Fibroblast of skin of right biceps (primary cell): Measurements from ENCODE around the gene RPL10.

ENCODE experiments used
- DNase-seq: peaks from one replicate; pipeline ENCODE4 v3.0.0-alpha.2; 2013

RPL10 gene

DNA sequence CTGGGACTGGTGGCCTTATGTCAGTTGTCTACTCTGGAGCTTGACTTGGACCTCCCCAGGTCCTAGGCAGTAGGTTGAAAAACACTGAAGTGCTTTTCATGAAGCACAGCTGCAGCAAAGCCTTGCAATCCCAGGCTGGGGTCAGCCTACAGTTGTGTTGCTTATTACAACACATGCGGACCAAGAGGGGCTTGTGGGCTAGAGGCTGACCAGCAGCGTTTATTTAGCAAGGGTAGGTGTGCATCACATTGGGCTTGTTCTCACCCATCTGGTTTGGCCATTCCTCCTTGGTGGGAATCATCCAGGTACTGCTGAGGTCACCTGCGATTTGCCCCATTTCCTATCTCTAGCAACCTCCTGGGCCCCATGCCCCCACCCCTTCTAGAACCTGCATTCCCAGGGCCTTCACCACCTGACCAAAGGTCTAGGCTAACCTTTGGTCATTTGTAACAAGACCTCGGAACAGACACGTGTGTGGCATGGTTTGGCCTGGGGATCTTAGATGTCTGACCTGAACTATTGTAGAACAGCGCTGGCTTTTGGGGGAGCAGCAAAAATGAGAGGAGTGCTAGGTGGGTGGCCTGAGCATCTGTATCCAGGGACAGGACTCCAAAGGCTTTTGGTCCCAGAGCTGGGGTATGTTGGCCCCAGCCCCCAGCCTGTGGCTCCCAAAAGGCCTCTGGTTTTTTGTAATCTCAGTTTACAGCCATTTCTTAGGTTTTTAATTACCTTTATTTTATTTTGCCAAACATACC is 3.0 kb downstream of the RPL10 start:
- peak; percentile 46 for DNase-seq

GRCh38 chrX:154401918-154402621 is 3.9 kb downstream of the RPL10 start:
- DNase-seq = peak; percentile 29

DNA sequence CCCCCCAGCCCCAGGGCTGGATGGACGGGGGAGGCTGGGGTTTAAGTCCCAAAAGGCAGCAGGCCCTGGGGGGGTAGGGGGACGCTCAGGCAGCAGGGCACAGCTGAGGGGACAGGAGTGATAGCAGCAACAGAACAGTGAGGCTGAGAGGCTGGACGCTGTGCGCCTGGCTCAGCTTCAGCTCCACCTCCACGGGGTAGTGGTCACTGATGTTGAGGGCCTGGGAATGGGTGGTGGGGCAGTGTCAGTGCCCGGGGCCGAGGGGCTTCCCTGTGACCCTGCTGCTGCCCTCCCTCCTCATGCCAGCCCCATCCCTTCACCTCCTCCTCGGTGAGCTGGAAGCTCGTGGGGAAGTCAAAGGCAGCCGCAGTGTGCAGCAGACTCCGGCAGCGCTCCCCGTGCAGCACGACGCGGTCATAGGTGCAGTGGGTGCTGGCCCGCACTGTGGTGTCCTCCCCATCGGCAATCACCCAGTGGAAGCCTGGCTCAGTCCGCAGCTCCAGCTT is 4.5 kb downstream of the RPL10 start:
- no peak for DNase-seq

DNA sequence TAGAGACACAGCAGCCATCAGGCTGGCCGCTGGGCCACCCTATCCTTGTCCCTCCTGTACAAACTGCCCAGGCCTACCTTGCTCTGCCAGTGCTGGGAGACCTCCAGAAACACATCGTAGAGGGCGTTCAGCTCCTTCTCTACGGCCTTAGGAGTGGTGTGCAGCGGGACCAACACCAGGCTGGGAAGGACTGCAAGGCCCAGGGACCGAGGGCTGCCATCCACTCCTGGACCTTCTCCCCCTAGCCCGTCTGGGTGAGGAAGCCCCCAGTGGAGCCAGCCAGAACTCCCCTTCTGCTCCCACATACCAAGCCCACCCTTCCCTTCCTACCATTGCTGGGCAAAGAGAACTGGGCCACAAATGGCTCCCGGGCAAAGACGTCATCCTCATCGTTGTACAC is 5.0 kb downstream of the RPL10 start:
- DNase-seq = no peak

DNA sequence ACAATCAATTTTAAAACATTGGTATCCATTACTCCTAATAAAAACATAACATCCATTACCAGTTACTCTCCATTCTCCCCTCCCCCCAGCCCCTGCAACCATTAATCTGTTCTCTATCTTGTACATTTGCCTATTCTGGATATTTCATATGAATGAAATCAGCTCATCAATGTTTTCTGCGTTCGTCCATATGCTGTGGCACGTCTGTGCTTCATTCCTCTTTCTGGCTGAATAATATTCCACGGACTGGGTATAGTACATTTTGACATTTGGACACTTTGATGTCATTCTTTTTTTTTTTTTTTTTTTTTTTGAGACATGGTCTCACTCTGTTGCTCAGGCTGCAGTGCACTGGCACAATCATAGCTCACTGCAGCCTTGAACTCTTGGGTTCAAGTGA is 5.7 kb downstream of the RPL10 start:
- DNase-seq = no peak

- DNase-seq = no peak
These were observed 6.5 kb downstream of the RPL10 start for GRCh38 chrX:154404625-154405192.

- no peak for DNase-seq
These were observed 10.6 kb downstream of the RPL10 start for GRCh38 chrX:154408659-154409221.

GRCh38 chrX:154409222-154409871 is 11.2 kb downstream of the RPL10 start, which contains the start of gene DNASE1L1:
Gene DNASE1L1, minus strand, starts transcription at chrX:154409254. Its CDS starts 3,686 bp downstream, at chrX:154405568.
- DNase-seq = peak; percentile 80

GRCh38 chrX:154411981-154412340 is 13.8 kb downstream of the RPL10 start:
- no peak for DNase-seq

DNA sequence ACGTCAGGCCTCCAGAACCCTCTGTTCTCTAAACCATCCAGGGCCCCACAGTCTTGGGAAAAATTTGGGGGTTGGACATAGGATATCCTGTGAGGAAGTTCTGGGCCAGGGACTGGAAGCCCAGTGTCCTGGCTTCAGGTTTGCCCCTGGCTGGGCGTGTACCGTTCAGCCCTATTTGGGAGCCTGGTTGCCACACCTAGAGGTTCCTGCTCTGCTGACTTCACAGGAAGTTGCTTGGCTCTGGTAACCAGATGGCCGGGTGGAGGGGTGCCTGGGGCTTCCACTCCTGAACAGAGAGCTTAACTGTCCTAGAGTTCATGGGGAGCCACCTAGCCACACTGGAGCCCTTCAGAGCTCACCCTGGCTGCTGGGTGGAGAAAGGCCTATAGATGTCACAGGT is 14.3 kb downstream of the RPL10 start:
- no peak for DNase-seq

DNA sequence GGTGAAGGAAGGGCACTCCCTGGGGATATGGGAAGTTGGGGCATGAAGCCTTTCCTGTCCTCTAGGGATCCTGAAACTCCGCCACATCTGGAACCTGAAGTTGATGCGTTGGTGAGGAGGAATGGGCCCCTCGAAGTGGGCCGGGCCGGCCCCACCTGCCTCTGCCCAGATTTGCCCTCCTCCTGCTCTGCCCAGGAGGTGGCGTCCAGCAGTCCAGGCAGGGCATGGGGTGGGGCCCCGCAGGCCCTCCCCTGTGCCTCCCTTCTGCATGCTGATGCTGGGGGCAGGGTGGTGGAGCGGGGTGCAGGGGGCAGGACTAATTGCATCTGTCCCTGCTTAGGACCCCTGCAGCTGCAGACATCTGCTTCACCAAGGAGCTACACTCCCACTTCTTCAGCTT is 15.0 kb downstream of the RPL10 start:
- DNase-seq = no peak

DNA sequence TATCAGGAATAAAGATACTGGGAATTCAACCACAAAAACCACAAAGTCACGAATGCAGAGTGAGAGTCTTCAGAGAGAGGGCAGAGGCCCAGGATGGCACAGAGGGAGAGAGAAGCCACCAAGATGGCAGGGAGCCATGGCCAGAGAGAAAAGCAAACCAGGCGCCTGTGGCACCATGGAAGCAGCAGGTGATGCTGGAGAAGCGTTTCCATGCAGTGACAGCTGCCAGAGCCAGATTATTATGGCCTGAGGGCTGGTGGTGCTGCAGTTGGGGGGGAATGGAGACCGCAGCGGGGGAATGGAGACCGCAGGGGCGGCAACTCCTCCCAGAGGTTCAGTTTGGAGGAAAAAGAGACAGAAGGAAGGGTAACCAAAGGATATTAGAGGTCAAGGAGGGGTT is 19.0 kb downstream of the RPL10 start:
- DNase-seq = no peak

DNA sequence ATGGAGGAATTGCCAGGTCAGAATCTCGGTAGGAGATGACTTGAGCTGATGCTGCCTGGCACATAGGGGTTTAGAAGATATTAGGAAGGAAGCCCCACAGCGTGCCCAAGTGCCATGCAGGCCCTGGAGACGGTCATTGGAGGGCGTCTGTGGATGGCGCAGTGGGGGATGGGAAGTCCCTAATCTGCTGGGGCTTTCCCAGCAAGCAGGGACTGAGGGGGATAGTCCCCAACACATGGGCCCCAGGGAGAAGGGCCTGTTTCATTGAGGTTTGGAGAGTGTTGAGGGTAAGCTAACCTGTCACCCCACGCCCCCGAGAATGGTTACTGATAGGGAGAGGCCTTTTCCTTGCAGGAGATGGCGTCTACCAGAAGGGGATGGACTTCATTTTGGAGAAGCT is 21.0 kb downstream of the RPL10 start:
- no peak for DNase-seq

- no peak for DNase-seq
These were observed 21.7 kb downstream of the RPL10 start for GRCh38 chrX:154419688-154420401.

GRCh38 chrX:154420402-154420756 is 22.2 kb downstream of the RPL10 start:
- DNase-seq = no peak

DNA sequence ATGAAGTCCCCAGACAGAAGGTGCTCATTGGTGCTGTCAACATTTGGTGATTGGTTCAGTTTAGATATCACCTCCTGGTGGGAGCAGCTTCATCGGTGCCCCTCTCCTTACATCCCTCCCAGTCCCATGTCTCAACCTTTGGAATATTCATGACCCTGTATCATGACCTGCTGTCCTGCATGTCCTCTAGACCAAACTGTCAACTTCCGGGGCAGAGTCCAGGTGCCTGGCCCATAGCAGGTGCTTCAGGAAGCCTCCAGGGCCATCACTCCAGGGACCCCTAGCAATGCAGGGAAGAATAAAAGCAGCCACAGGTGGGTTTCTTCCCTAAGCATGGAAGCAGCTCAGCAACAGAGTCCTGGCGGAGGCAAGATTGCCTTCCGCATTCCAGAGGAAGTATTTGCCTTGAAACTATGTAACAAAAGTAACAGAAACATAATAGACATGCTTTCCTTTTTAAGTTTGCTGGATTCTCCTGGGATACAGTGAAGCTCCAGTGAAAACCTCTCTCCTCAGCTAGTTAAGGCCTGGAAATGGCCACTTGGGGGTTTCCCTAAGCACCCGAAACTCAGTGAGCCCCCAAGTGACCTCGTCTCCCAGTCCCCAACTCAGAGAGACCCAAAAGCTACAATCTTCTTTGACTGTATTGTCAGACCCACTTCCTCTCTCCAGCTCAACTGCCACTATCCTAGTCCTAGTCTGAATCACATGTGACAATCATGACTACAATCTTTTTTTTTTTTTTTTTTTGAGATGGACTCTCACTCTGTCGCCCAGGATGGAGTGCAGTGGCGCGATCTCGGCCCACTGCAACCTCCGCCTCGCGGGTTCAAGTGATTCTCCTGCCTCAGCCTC is 29.0 kb downstream of the RPL10 start:
- no peak for DNase-seq

- DNase-seq = peak; percentile 96
These were observed 30.3 kb downstream of the RPL10 start, which contains the start of gene ATP6AP1 for GRCh38 chrX:154428176-154429171. Gene ATP6AP1, plus strand, starts transcription at chrX:154428677. Its CDS starts 16 bp downstream, at chrX:154428693.

- DNase-seq = no peak
These were observed 31.5 kb downstream of the RPL10 start for GRCh38 chrX:154429711-154430110.

GRCh38 chrX:154430479-154430878 is 32.3 kb downstream of the RPL10 start:
- no peak for DNase-seq

GRCh38 chrX:154430916-154431315 is 32.7 kb downstream of the RPL10 start:
- no peak for DNase-seq
